AG08396 (cell line): ENCODE data around the gene ZNF428.
"Not testable (repeated sequence)": the region's sequence is repeated elsewhere in the genome, so short reads cannot be mapped to it uniquely, and the experiment has no call there.

Experiments
- DNase-seq: peaks from one replicate; pipeline ENCODE4 v3.0.0; 2012; ENCODE audit warnings: low spot score, mixed read lengths

ZNF428 gene

GRCh38 chr19:43616954-43617353 lies 2.5 kb downstream of the ZNF428 start:
- DNase-seq: no peak

- no peak for DNase-seq
These were observed 3.1 kb downstream of the ZNF428 start for GRCh38 chr19:43616306-43616705.

GRCh38 chr19:43612374-43612773 lies 7.1 kb downstream of the ZNF428 start:
- no peak for DNase-seq

GRCh38 chr19:43611788-43612187 lies 7.6 kb downstream of the ZNF428 start, which contains the start of gene SRRM5:
Gene SRRM5, plus strand, starts transcription at chr19:43612088. Its CDS starts 34 bp downstream, at chr19:43612122.
- no peak for DNase-seq

GRCh38 chr19:43610493-43610892 lies 8.9 kb downstream of the ZNF428 start:
- no peak for DNase-seq

- no peak for DNase-seq
These were observed 9.6 kb downstream of the ZNF428 start for GRCh38 chr19:43609872-43610271.

- no peak for DNase-seq
These were observed 11.9 kb downstream of the ZNF428 start for GRCh38 chr19:43607238-43608205.

- DNase-seq: no peak
These were observed 12.7 kb downstream of the ZNF428 start for GRCh38 chr19:43606569-43607229.

- DNase-seq: no peak
These were observed 13.4 kb downstream of the ZNF428 start for GRCh38 chr19:43605875-43606568.

GRCh38 chr19:43600326-43600725 lies 19.1 kb downstream of the ZNF428 start:
- not testable (repeated sequence) for DNase-seq

- DNase-seq: no peak
These were observed 19.7 kb downstream of the ZNF428 start for GRCh38 chr19:43599635-43600295.

GRCh38 chr19:43598445-43599240 lies 20.8 kb downstream of the ZNF428 start:
- DNase-seq: no peak

GRCh38 chr19:43597876-43598275 lies 21.6 kb downstream of the ZNF428 start:
- no peak for DNase-seq

GRCh38 chr19:43596842-43597461 lies 22.5 kb downstream of the ZNF428 start:
- DNase-seq: no peak

- DNase-seq: peak; percentile 99
These were observed 23.2 kb downstream of the ZNF428 start, which contains the start of the genes IRGQ and ZNF576 for GRCh38 chr19:43595999-43596841. Gene IRGQ, minus strand, starts transcription at chr19:43596134. Its CDS starts 796 bp downstream, at chr19:43595338. Gene ZNF576, plus strand, starts transcription at chr19:43596595. Its CDS starts 514 bp downstream, at chr19:43597109.

- no peak for DNase-seq
These were observed 23.8 kb downstream of the ZNF428 start for GRCh38 chr19:43595605-43595998.

GRCh38 chr19:43594710-43595604 lies 24.5 kb downstream of the ZNF428 start:
- DNase-seq: peak; percentile 63

- no peak for DNase-seq
These were observed 25.2 kb downstream of the ZNF428 start for GRCh38 chr19:43594081-43594697.
